Measurements from ENCODE around the gene TMEM184A.

The TMEM184A gene

GRCh38 chr7:1534330-1535099 is 21.5 kb downstream of the TMEM184A start:
- no peaks in the 10 kb centered on the region for H3K9me3 ChIP-seq
- H3K4me1 ChIP-seq, result peaks cover 21 to 74% (median 59%) of the 10 kb centered on the region in 4 donors
- TF ChIP-seq, protein P1, sequence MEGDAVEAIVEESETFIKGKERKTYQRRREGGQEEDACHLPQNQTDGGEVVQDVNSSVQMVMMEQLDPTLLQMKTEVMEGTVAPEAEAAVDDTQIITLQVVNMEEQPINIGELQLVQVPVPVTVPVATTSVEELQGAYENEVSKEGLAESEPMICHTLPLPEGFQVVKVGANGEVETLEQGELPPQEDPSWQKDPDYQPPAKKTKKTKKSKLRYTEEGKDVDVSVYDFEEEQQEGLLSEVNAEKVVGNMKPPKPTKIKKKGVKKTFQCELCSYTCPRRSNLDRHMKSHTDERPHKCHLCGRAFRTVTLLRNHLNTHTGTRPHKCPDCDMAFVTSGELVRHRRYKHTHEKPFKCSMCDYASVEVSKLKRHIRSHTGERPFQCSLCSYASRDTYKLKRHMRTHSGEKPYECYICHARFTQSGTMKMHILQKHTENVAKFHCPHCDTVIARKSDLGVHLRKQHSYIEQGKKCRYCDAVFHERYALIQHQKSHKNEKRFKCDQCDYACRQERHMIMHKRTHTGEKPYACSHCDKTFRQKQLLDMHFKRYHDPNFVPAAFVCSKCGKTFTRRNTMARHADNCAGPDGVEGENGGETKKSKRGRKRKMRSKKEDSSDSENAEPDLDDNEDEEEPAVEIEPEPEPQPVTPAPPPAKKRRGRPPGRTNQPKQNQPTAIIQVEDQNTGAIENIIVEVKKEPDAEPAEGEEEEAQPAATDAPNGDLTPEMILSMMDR (IDR thresholded peaks at IDR 0.05), result no peak
- peak overlapping the region; percentile 99 to 100 for H3K27ac ChIP-seq
- H3K36me3 ChIP-seq, result peaks cover 1 to 17% (median 2%) of the 10 kb centered on the region in 3 donors
- peak in 1 of 2 donors; percentile 74 for DNase-seq
- H3K4me3 ChIP-seq, result peak overlapping the region; percentile 73 to 81
- H3K27me3 ChIP-seq, result no peaks in the 10 kb centered on the region
- intact Hi-C loops (cut with DNase I; ENCODE audit: low total_unique reads), result no loop called here

- no peaks in the 10 kb centered on the region for H3K9me3 ChIP-seq
- no peaks in the 10 kb centered on the region for H3K27me3 ChIP-seq
- TF ChIP-seq, protein P1 (IDR thresholded peaks at IDR 0.05), result no peak
- DNase-seq, result peak; percentile 64 to 87
- peak overlapping the region; percentile 99 to 100 for H3K27ac ChIP-seq
- peaks cover 0 to 9% (median 0%) of the 10 kb centered on the region in 3 donors for H3K36me3 ChIP-seq
- H3K4me1 ChIP-seq, result peaks cover 21 to 67% (median 52%) of the 10 kb centered on the region in 4 donors
- intact Hi-C loops (cut with DNase I; ENCODE audit: low total_unique reads), result no loop called here
- peak overlapping the region; percentile 73 to 81 for H3K4me3 ChIP-seq
Observed at GRCh38 chr7:1533547-1534329, 22.3 kb downstream of the TMEM184A start.

- H3K4me1 ChIP-seq, result peaks cover 21 to 61% (median 46%) of the 10 kb centered on the region in 4 donors
- H3K27ac ChIP-seq, result peak overlapping the region; percentile 99 to 100
- H3K4me3 ChIP-seq, result peak overlapping the region; percentile 73 to 81
- no peaks in the 10 kb centered on the region for H3K27me3 ChIP-seq
- TF ChIP-seq, protein P1 (IDR thresholded peaks at IDR 0.05), result no peak
- DNase-seq, result no peak
- H3K9me3 ChIP-seq, result no peaks in the 10 kb centered on the region
- intact Hi-C loops (cut with DNase I; ENCODE audit: low total_unique reads), result no loop called here
- peaks cover 0 to 8% (median 0%) of the 10 kb centered on the region in 3 donors for H3K36me3 ChIP-seq
Observed at GRCh38 chr7:1533255-1533546, 22.8 kb downstream of the TMEM184A start.

GRCh38 chr7:1532456-1533254 is 23.4 kb downstream of the TMEM184A start:
- TF ChIP-seq, protein P1 (IDR thresholded peaks at IDR 0.05), result peak in 1 of 2 experiments; percentile 9
- peak overlapping the region; percentile 99 to 100 for H3K27ac ChIP-seq
- H3K4me3 ChIP-seq, result peak overlapping the region; percentile 73 to 81
- H3K4me1 ChIP-seq, result peaks cover 21 to 56% (median 46%) of the 10 kb centered on the region in 4 donors
- intact Hi-C loops (cut with DNase I; ENCODE audit: low total_unique reads), result no loop called here
- H3K36me3 ChIP-seq, result peaks cover 0 to 8% (median 0%) of the 10 kb centered on the region in 3 donors
- peak; percentile 94 to 96 for DNase-seq
- H3K9me3 ChIP-seq, result no peaks in the 10 kb centered on the region
- no peaks in the 10 kb centered on the region for H3K27me3 ChIP-seq

DNA sequence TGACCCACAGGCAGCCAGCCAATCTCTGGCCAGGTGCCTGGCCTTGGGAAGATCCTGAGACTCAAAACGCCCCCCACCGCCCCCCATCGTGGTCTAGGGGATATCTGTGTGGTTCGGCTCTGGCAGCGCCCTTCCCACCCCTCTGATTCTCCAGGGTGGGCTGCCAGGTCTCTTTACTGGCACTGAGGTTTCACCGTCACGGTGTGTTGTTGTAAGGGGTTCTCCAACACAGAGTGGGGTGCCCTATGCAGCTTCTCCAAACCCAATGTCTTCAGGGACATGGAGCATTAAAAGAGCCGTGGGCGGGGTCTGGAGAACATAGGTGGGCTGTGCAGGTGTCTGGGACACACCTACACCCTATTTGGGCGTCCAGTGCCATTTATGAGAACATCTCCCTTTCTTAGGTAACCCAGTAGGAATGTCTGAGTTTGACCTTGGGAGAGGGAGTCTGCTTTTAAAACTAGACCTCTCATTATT is 24.0 kb downstream of the TMEM184A start:
- no peak for DNase-seq
- Histone ChIP-seq H3K4me3 (peak overlapping the region; percentile 73 to 81), H3K27me3 (no peaks in the 10 kb centered on the region), H3K4me1 (peaks cover 21 to 54% (median 44%) of the 10 kb centered on the region in 4 donors), H3K36me3 (peaks cover 0 to 8% (median 0%) of the 10 kb centered on the region in 3 donors), H3K9me3 (no peaks in the 10 kb centered on the region), H3K27ac (peak overlapping the region; percentile 99 to 100)
- TF ChIP-seq, protein P1 (IDR thresholded peaks at IDR 0.05), result no peak
- intact Hi-C loops (cut with DNase I; ENCODE audit: low total_unique reads), result no loop called here

Measured in tibial artery (tissue), 4 donors.